HG02610 (cell line): Measurements from ENCODE around the gene SLC6A16.
"Not testable (repeated sequence)": the region's sequence is repeated elsewhere in the genome, so short reads cannot be mapped to it uniquely, and the experiment has no call there.

Experiments used
- ATAC-seq: cut with Tn5 transposase; IDR thresholded peaks from one replicate; pipeline ENCODE4 v1.9.1; 2021; ENCODE audit warnings: mild to moderate bottlenecking, moderate library complexity; ENCODE audit not compliant: unreplicated experiment

Gene SLC6A16

DNA sequence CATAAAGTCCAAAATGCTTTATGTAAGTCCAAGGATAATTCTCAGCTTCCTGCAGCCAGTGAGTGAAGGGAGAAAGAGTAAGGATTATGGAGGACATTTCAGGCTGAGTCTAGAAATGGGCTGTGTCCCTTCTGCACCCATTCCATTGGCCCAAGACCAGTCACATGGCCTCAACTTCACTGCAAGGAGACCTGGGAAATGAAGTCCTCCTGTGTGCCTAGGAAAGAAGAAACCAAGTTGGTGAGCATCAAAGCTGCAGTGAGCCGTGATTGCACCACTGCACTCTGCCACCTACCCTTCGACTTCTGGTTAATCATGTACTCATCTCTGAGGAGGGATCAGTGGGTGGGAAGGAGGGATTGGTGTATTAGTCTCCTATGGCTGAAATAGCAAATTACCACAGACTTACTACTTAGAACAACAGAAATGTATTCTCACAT lies 6.6 kb upstream of the SLC6A16 start:
- peak; percentile 50 for ATAC-seq

DNA sequence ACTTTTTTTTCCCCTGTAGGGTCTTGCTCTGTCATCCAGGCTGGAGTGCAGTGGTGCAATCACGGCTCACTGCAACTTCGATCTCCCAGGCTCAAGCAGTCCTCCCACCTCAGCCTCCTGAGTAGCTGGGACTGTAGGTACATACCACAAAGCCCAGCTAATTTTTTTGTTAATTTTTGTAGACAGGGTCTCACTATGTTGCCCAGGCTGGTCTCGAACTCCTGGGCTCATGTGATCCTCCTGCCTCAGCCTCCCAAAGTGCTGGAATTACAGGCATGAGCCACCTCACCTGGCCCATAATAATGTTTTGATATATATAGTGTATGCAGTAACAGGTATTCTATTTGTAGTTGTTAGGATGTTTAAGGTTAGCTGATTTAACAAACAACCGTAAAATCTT lies 6.2 kb upstream of the SLC6A16 start:
- not testable (repeated sequence) for ATAC-seq

DNA sequence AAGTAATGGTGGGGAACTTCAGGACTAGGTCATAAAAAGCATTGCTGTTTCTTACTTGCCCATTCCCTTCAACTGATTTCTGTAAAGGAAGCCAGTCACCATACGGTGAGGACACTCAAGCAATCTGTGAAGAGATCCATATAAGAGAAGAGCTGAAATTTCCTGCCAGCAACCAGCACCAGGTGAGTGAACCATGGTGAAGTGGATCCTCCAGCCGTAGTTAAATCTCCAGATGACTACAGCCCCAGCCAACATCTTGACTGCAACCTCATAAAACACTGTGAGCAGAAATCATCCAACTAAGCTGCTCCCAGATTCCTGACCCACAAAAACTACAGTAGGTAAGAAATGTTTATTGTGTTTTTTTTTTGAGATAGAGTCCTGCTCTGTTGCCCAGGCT lies 3.8 kb upstream of the SLC6A16 start:
- ATAC-seq = no peak

DNA sequence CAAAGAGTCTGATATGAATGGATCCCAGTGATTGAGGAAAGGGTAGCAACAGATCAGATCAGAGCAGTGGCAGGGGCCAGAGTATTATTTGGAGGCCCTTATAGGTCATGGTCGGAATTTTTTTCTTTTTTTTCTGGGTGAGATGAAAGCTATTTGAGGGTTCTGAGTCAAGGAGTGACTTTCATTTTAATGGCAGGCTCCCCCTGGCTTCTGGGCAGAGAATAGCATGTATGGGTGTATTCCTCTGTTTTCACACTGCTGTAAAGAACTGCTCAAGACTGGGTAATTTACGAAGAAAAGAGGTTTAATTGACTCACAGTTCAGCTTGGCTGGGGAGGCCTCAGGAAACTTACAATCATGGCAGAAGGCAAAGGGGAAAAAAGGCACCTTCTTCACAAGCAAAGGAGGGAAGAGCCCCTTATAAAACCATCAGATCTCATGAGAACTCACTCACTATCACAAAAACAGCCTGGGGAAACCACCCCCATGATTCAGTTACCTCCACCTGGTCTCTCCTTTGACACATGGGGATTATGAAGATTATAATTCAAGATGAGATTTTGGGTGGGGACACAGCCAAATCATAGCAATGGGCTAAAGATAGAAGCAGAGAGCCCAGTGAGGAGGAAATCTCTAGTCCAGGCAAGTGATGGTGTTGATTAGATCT lies 3.0 kb upstream of the SLC6A16 start:
- ATAC-seq = no peak

DNA sequence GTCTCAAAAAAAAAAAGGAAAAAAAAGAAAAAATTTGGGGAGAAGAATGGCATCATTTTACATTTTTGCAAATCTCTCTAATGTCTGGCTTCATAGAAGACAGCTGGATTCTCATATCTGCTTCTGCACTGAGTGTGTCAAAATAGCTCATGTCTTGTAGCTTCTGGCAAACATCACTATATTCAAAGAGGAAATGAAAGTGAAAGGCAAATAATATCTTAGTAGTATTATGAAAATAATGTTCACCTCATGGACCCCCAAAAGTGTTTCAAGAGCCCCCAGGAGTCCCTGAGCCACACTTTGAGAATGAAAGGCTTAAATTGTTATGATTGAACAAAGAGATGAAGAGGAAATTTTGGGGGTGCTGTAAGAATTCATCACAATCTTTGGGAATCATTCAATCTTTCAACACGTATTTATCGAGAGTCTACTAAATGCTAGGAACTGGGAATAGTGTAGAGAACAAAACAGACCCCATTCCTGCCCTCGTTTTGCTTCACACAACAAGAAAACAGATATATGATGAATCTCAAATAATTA lies 1.2 kb upstream of the SLC6A16 start:
- ATAC-seq = no peak

DNA sequence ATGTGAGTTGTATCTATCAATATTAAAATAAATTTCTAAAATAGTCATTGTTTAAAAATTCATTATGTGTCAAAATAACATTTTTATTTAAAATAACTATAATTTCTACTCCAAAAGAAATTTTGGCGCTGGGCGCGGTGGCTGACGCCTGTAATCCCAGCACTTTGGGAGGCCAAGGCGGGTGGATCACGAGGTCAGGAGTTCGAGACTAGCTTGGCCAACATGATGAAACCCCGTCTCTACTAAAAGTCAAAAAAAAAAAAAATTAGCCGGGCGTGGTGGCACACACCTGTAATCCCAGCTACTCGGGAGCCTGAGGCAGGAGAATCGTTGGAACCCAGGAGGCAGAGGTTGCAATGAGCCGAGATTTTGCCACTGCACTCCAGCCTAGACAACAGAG lies 765 bp upstream of the SLC6A16 start:
- not testable (repeated sequence) for ATAC-seq

DNA sequence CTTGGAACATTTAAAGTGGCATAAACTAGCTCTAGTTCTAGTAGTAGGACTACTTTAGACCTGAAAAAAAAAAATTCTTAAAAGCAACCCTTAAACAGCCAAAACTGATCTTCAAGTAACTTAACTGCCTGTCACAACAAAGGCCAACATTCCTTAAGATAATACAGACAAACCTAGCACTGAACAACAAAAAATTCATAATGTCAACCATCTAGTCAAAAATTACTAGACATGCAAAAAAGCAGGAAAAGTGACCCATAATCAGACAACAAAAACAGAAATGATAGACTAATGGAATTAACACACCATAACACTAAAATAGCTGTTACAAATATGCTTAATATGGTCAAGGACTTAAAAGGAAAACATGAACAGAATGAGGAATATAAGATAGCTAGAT lies 6.7 kb downstream of the SLC6A16 start:
- ATAC-seq = no peak

DNA sequence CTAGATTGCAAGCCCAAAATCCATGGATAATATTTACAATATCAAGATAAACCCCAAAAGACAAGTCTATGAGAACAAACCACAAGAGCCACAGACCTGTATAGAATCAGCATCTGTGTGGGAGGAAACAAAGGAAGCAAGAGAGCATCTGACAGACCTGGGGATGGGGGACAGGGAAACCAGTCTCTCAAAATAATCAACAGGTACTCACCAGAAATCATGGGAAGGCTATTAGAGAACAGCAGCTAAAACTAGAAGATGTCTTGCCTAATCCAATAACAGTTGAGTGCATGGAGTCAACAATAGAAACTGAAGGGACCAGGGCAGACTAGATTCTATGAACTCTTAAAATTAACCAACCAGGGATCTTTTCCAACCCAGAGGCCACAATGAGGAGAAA lies 8.7 kb downstream of the SLC6A16 start:
- ATAC-seq = no peak

DNA sequence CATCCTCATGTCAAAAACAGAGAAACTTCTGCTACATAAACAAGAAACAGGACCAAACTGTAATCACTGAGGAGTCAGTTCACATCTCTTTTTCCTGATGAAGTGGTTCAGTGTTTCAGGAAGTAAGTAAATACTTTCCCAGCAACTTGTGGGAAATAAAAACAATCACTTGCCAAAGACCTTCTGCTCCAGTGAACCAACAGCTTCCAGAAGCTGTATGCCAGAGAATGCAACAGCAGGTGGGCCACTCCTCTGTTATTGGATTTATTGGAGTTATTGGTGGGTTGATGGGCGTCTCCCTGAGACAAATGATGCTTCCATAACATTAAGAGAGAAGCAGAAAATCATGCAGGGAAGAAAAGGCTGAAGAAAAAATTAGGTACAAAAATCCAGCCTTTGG lies 9.9 kb downstream of the SLC6A16 start:
- no peak for ATAC-seq

DNA sequence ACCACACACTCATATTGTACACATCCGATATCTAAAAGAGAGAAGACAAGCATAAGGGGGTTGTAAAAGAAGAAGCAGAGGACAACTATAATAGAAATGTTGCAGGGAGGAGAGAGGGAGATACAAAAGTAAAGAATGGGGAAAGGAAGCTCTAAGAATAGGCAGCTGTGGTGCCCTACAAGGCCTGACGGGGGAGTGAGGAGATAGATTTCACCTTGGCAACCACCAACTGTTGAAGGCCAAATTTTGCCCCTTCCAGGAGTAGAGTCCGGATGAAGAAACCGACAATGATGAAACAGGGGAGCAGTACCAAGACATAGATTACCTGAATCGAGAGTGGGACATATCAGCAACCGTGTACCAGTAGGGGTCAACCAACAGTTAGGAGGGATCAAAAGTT lies 15.9 kb downstream of the SLC6A16 start:
- ATAC-seq = no peak

DNA sequence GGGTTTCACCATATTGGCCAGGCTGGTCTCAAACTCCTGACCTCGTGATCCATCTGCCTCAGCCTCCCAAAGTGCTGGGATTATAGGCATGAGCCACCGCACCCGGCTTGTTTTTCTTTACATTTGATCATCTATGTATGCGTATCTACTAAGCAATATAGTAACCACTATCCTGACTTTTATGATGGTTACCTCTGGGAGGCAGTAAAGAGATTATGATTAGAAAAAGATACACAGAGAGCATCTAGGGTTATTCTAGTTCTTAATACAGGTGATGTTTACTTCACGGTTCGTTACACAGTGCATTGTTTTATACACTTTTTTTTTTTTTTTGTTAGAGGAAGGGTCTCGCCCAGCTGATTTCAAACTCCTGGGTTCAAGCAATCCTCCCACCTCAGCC lies 18.3 kb downstream of the SLC6A16 start:
- ATAC-seq = not testable (repeated sequence)

DNA sequence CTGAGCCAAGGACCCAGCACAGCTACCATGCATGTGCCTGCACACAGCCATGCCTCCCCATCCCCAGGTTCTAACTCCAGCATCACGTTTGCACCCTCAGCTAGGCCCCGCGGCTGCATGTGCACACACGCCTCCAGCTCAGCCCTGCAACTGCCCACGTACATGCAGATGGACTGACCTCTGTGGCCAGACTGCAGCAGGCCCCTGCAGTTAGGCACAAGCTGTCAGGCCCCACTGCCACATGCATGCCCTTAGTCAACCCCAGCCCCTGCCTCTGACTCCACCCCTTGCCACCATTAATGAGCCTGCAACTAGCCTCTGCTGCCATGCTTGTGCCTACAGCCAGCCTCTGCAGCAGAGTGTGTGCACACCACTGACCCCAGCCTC lies 23.1 kb downstream of the SLC6A16 start:
- ATAC-seq = no peak

DNA sequence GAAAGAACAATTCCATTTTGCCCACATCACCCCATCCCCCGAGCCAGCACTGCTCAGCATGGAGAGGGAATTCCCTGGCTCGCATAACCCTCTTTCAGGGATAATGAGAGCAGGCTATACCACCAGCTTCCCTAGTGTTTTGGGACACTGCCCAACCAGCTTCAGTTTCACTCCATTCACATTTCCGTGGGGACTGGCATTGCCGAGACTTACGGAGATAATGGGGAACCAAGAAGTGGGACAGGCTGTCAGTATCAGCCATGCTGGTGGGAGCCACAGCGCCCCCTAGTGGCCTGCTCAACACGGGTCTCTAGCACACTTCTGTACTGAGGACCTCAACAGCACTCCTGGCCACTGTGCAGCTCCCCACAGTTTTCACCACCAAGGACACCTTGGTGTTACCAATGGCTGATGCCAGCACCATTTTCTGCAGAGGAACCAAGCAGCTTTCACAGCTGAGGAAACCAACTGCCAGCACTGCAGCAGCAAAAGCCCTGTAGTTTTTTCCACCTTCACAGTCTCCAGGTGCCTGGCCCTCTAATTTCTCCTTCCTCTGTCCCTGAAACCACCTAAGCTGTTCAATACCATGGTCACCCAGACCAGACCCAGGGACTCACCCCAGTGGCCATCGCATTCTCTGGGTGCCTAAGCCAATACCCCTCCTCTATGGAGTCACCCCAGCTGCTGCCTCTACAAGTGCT lies 23.7 kb downstream of the SLC6A16 start:
- ATAC-seq = no peak

DNA sequence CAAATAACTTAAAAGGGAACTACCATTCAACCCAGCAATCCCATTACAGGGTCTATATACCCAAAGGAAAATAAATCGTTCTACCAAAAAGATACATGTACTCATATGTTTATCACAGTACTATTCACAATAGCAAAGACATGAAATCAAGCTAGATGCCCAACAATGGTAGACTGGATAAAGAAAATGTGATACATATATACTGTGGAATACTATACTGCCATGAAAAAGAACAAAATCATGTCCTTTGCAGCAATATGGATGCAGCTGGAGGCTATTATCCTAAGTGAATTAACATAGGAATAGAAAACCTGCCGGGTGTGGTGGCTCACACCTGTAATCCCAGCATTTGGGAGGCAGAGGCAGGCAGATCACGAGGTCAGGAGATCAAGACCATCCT lies 26.3 kb downstream of the SLC6A16 start:
- not testable (repeated sequence) for ATAC-seq

DNA sequence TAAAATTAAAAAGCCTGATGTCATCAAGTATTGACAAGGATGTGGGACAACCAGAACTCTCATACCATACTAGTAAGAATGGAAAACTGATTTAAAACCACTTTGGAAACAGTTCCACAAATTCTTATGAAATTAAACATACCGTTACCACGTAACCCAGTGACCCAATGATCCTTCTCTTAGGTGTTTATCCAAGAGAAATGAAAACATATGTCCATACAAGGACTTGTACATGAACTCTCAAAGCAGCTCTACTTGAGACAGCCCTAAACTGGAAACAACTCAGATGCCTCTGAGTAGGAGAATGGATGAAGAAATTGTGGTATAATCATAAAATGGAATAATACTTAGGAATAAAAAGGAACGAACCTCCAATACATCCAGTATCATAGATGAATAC lies 27.6 kb downstream of the SLC6A16 start:
- no peak for ATAC-seq

DNA sequence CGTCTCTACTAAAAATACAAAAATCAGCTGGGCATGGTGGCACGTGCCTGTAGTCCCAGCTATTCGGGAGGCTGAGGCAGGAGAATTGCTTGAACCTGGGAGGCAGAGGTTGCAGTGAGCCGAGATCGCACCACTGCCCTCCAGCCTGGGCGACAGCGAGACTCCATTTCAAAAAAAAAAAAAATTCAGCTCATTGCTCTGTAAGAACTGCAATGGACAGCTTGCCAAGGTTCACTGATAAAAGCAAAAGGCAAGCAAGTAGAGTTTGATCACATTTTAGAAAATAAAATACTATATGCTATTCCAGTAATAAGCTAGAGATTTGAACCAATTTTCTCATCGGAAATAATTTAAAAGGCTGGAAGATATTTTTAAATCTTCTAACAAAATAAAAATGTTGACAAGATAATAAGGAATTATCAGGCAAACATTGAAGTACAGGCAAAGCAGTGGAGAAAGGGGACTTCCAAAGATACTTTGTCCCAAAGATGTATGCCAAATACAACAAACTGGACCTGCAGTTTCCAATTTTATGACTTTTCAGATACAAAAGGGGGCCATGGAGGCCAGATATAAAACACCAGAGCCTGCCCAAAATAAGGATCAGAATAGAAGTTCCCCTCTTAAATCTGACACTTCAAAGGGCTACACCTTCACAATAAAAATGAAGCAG lies 29.6 kb downstream of the SLC6A16 start:
- no peak for ATAC-seq

DNA sequence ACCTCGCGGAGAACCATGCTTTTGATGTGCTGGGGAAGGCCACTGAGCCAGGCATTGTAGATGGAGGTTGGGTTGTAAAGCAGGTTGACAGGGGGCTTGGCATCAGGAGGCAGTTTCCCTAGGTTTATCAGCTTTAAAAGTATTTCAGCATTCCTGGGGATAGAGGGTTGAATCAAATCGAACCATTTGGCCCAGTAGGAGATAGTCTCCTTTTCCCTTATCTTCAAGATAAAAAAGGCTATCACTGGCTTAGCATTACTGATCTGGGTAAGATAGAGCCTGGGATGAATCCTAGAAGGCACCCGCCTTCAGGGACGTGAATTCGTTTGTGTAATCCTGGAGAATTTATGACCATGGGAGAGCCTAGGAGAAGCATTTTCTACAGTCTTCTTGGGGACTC lies 30.6 kb downstream of the SLC6A16 start:
- ATAC-seq = no peak

DNA sequence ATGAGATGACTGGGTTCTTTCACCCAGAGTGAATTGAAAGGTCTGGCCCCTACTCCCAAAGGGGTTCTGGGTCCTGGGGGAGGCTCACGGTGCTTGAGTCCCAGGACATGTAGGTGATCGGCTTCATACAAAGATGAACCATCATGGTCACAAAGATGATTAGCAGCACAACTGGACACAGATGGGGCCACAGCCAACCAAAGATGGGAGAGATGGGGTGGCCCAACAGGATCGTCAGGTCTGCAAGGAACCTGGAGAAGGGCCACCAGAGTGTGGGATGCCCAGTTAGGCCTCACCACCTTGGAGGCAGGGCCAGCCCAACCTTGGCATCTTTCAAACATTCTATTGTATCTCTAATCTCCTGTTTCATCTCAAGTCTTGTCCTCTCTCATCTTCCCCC lies 34.5 kb downstream of the SLC6A16 start:
- no peak for ATAC-seq

DNA sequence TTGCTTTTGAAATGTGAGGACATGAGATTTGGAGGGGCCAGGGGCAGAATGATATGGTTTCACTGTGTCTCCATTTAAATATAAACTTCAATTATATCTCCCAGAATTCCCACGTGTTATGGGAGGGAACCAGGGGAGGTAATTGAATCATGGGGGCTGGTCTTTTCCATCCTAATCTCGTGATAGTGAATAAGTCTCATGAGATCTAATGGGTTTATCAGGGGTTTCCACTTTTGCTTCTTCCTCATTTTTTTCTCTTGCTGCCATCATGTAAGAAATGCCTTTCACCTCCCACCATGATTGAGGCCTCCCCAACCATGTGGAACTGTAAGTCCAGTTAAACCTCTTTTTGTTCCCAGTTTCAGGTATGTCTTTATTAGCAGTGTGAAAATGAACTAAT lies 35.7 kb downstream of the SLC6A16 start:
- ATAC-seq = not testable (repeated sequence)

DNA sequence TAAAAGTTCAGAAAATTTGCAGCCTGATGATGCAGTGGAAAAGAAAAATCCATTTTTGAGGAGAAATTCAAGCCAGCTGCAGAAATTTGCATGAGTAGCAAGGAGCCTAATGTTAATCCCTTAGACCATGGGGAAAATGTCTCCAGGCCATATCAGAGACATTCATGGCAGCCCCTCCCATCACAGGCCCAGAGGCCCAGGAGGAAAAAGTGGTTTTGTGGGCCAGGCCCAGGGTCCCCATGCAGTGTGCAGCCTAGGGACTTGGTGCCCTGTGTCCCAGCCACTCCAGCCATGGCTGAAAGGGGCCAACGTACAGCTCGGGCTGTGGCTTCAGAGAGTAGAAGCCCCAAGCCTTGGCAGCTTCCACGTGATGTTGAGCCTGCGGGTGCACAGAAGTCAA lies 36.8 kb downstream of the SLC6A16 start:
- ATAC-seq = not testable (repeated sequence)

DNA sequence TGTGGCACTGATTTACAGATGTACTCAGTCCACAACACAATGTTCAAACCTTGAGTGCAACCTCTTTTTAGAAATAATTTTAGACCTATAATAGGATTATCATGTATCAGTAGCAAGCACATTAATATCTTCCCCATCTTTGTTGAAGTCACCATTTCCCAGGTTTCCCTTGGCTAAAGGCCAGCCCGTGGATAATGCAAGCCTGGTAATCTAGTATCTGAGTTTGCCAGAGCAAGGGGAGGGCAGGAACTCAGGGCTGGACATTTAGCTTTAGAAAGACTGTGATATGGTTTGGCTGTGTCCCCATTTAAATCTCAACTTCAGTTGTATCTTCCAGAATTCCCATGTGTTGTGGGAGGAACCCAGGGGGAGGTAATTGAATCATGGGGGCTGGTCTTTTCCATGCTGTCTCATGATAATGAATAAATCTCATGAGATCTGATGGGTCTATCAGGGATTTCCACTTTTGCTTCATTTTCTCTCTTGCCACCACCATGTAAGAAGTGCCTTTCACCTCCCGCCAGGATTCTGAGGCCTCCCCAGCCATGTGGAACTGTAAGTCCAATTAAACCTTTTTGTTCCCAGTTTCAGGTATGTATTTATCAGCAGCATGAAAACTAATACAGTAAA lies 37.7 kb downstream of the SLC6A16 start:
- no peak for ATAC-seq
